A673 (cell line): ENCODE results near the gene SLC35A3.
"Not testable (repeated sequence)": the region's sequence is repeated elsewhere in the genome, so short reads cannot be mapped to it uniquely, and the experiment has no call there.

Experiments used
- CTCF ChIP-seq: fragments of 300-800, 200-600 bp; sonication (generic); conservative IDR thresholded peaks from 2 replicates; pipeline ENCODE4 v1.5.1; 2017; ENCODE audit warnings: low read depth, mild to moderate bottlenecking, antibody characterized with exemption, low read length, moderate library complexity, mixed read lengths
- EZH2 ChIP-seq: fragments of 200-600 bp; sonication (generic); IDR thresholded peaks from 2 replicates; pipeline ENCODE4 v1.6.1; 2017; ENCODE audit warnings: borderline replicate concordance, low read depth, mild to moderate bottlenecking, mixed read lengths, antibody characterized with exemption, low read length; ENCODE audit not compliant: poor library complexity, severe bottlenecking

- not testable (repeated sequence) for TF ChIP-seq CTCF, EZH2
These were observed 2.3 kb downstream of the SLC35A3 start for GRCh38 chr1:99972066-99972465.
